Mucosa of stomach (tissue), 1 donor: Measurements from ENCODE around the gene PSAT1.

ENCODE experiments used
- H3K27me3 ChIP-seq: one replicate; pipeline ENCODE4 v1.7.0; 2013; ENCODE audit warnings: mild to moderate bottlenecking, low read length; ENCODE audit not compliant: control insufficient read depth, insufficient read depth
- H3K36me3 ChIP-seq: one replicate; pipeline ENCODE4 v1.7.0; 2013; ENCODE audit warnings: low read length; ENCODE audit not compliant: control insufficient read depth, insufficient read depth
- H3K4me1 ChIP-seq: one replicate; pipeline ENCODE4 v1.7.0; 2013; ENCODE audit warnings: mild to moderate bottlenecking, low read length; ENCODE audit not compliant: control insufficient read depth, insufficient read depth
- H3K4me3 ChIP-seq: one replicate; pipeline ENCODE4 v1.7.0; 2013; ENCODE audit warnings: low read length
- H3K9ac ChIP-seq: one replicate; pipeline ENCODE4 v1.7.0; 2013; ENCODE audit warnings: mild to moderate bottlenecking, low read length, moderate library complexity
- H3K9me3 ChIP-seq: one replicate; pipeline ENCODE4 v1.7.0; 2013; ENCODE audit warnings: mild to moderate bottlenecking, low read length, moderate library complexity; ENCODE audit not compliant: control insufficient read depth
- donor health status: Pancreatic carcinoma.

Gene PSAT1

DNA sequence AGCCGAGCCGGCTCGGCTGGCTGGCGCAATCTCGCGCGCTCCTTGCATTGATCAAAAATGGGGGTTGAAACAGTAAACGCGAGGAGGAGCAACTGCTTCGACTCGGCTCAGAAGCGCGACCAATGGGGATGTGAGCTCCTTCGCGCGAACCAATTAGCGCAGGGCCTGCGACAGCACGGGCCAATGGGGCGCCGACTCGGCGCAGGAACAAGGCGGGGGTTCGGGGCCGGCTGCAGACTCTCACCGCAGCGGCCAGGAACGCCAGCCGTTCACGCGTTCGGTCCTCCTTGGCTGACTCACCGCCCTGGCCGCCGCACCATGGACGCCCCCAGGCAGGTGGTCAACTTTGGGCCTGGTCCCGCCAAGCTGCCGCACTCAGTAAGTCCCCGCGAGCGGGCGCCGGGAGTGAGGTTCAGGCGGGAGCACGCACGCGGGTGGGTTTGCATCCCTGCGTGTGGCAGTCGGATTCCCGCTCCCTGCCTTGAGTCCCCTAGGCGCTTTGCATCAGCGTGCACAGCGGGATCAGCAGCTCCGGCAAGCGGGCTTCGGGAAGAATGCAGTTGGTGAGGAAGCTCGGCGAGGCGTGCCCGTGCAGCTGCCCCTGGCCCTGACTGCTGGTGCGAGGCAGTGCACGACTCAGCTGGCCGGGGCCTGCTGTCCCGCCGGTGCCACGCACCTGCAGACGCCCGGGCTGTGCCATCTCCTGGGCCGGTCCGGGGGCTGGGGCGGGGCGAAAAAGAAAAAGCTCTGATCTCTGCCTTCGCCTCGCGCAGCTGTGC lies at the start of gene PSAT1:
Gene PSAT1, plus strand, starts transcription at position 233 of the 779 bp plus-strand sequence. Its CDS starts 86 bp downstream, at position 319.
- H3K4me3 ChIP-seq, result peak within 1 kb of the TSS; percentile 80
- H3K36me3 ChIP-seq, result no peaks in the 10 kb centered on the region
- peaks cover 8% of the 10 kb centered on the region for H3K27me3 ChIP-seq

DNA sequence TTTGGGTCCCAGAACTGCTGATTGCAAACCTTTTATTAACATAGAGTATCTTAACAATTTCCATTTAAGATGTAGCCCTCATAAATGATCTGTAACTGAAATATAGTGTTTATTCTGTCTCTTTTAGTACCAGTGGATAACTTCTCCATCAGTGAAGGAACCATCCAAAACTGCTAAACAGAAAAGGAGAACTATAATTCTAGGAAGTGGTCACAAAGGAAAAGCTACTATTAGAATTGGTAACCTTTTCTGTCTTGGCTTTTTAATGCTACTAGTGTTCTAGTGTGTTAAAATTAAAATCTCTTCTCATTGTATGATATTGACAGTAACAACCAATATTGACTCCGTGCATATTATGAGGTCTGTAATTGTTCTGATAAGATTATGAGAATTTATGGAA lies 48.3 kb upstream of the PSAT1 start:
- Histone ChIP-seq H3K9me3 (no peaks in the 10 kb centered on the region), H3K36me3 (no peaks in the 10 kb centered on the region), H3K4me3 (no peak overlapping the region), H3K4me1 (no peaks in the 10 kb centered on the region), H3K27me3 (no peaks in the 10 kb centered on the region), H3K9ac (no peak overlapping the region)

More for the DNA sequence above, at the start of gene PSAT1:
- no peaks in the 10 kb centered on the region for H3K9me3 ChIP-seq
- H3K4me1 ChIP-seq, result peaks cover 8% of the 10 kb centered on the region
- H3K9ac ChIP-seq, result peak within 1 kb of the TSS; percentile 71

DNA sequence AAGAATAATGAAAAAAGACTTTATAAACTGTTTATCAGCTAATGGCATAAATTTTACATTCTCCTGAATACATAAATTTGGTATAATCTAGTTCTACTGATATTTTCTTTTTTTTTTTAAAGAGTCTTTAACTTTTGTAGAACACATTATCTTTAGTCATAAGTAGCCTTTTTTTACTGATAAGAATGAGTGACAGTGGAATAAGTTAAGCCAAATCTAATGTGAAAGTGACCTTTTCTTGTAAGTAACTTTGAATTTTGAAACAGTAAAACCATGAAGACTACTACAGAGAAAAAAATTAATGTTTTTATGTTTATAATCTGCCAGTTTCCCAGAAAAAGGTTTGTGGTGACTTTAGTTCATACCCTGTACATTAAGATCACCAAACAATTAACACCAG lies 47.4 kb upstream of the PSAT1 start:
- H3K4me1 ChIP-seq, result no peaks in the 10 kb centered on the region
- H3K9me3 ChIP-seq, result no peaks in the 10 kb centered on the region
- H3K4me3 ChIP-seq, result no peak overlapping the region
- no peaks in the 10 kb centered on the region for H3K27me3 ChIP-seq
- H3K36me3 ChIP-seq, result no peaks in the 10 kb centered on the region
- H3K9ac ChIP-seq, result no peak overlapping the region

- no peaks in the 10 kb centered on the region for H3K36me3 ChIP-seq
- H3K4me3 ChIP-seq, result no peak overlapping the region
Observed at GRCh38 chr9:78252616-78253015, 44.3 kb upstream of the PSAT1 start.

GRCh38 chr9:78253285-78253684 lies 43.6 kb upstream of the PSAT1 start:
- no peaks in the 10 kb centered on the region for H3K36me3 ChIP-seq
- no peaks in the 10 kb centered on the region for H3K9me3 ChIP-seq

More at GRCh38 chr9:78252616-78253015, 44.3 kb upstream of the PSAT1 start:
- H3K27me3 ChIP-seq, result no peaks in the 10 kb centered on the region
- no peak overlapping the region for H3K9ac ChIP-seq
- no peaks in the 10 kb centered on the region for H3K4me1 ChIP-seq
- H3K9me3 ChIP-seq, result no peaks in the 10 kb centered on the region

GRCh38 chr9:78261403-78262001 lies 35.4 kb upstream of the PSAT1 start:
- Histone ChIP-seq H3K9ac (no peak overlapping the region), H3K27me3 (no peaks in the 10 kb centered on the region), H3K4me1 (no peaks in the 10 kb centered on the region), H3K9me3 (no peaks in the 10 kb centered on the region), H3K4me3 (no peak overlapping the region), H3K36me3 (no peaks in the 10 kb centered on the region)

More at GRCh38 chr9:78253285-78253684, 43.6 kb upstream of the PSAT1 start:
- Histone ChIP-seq H3K9ac (no peak overlapping the region), H3K27me3 (no peaks in the 10 kb centered on the region), H3K4me1 (no peaks in the 10 kb centered on the region), H3K4me3 (no peak overlapping the region)

- no peak overlapping the region for H3K9ac ChIP-seq
- no peaks in the 10 kb centered on the region for H3K27me3 ChIP-seq
- no peaks in the 10 kb centered on the region for H3K4me1 ChIP-seq
- no peaks in the 10 kb centered on the region for H3K36me3 ChIP-seq
- H3K9me3 ChIP-seq, result no peaks in the 10 kb centered on the region
- no peak overlapping the region for H3K4me3 ChIP-seq
Observed at GRCh38 chr9:78262655-78263054, 34.3 kb upstream of the PSAT1 start.

- H3K36me3 ChIP-seq, result no peaks in the 10 kb centered on the region
- no peak overlapping the region for H3K9ac ChIP-seq
- H3K27me3 ChIP-seq, result no peaks in the 10 kb centered on the region
Observed at GRCh38 chr9:78267889-78268288, 29.0 kb upstream of the PSAT1 start.

DNA sequence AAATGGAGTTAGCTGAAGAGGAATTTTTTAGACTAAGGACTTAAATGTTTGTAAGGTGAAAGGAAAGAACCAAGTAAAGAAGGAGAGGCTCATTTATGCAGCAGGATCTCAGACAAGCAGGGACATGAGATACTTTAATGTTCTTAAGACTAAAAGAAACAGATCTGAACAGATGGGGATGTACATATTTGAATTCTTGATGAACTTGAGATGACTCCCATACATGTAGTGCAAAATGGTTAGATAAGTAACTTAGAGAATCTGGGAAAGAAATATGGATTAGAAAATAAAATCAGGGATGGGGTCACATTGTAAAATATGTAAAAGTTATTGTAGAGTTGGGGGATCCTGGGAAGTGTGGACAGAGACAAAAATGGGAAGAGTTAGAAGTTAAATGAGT lies 27.1 kb upstream of the PSAT1 start:
- no peaks in the 10 kb centered on the region for H3K36me3 ChIP-seq

More at GRCh38 chr9:78267889-78268288, 29.0 kb upstream of the PSAT1 start:
- no peak overlapping the region for H3K4me3 ChIP-seq
- H3K4me1 ChIP-seq, result no peaks in the 10 kb centered on the region
- H3K9me3 ChIP-seq, result no peaks in the 10 kb centered on the region

DNA sequence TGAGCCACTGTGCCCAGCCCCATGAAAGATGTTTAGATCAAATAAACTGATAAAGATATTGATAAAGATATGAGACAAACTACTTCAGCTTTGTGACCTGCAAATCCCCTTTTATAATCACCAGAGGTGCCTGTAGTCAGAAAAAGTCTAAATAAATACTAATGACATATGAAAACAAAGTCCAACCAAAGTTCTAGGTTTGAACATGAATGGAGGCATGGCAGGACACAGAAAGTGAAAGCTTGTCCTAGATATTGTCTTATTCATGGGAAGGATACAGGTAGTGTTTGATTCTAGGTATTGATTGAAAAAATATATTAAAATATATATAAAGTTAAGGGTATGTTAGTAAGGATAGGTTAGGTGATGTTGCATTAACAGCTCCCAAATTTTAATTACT lies 24.6 kb upstream of the PSAT1 start:
- Histone ChIP-seq H3K36me3 (no peaks in the 10 kb centered on the region), H3K4me1 (no peaks in the 10 kb centered on the region), H3K27me3 (no peaks in the 10 kb centered on the region), H3K9me3 (no peaks in the 10 kb centered on the region), H3K9ac (no peak overlapping the region), H3K4me3 (no peak overlapping the region)

More for the DNA sequence above, 27.1 kb upstream of the PSAT1 start:
- H3K27me3 ChIP-seq, result no peaks in the 10 kb centered on the region
- no peaks in the 10 kb centered on the region for H3K4me1 ChIP-seq
- H3K4me3 ChIP-seq, result no peak overlapping the region
- no peak overlapping the region for H3K9ac ChIP-seq
- no peaks in the 10 kb centered on the region for H3K9me3 ChIP-seq

DNA sequence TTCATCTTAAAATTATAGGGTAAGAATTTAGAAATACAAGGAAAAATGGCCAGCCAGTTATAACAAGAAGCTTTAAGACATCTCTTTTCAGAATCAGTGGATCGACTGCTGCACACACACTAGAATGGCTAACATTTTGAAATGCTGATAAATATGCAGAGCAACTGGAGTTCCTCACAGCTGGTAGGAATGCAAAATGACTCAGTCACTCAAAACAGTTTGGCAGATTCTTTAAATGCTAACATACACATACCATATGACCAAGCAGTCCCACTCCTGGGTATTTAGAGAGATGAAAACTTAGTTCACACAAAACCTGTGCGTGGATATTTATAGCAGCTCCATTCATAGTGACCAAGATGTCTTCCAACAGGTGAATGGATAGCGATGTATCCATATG lies 23.2 kb upstream of the PSAT1 start:
- no peaks in the 10 kb centered on the region for H3K27me3 ChIP-seq
- no peak overlapping the region for H3K9ac ChIP-seq
- H3K36me3 ChIP-seq, result no peaks in the 10 kb centered on the region
- H3K4me1 ChIP-seq, result no peaks in the 10 kb centered on the region
- H3K4me3 ChIP-seq, result no peak overlapping the region
- no peaks in the 10 kb centered on the region for H3K9me3 ChIP-seq

DNA sequence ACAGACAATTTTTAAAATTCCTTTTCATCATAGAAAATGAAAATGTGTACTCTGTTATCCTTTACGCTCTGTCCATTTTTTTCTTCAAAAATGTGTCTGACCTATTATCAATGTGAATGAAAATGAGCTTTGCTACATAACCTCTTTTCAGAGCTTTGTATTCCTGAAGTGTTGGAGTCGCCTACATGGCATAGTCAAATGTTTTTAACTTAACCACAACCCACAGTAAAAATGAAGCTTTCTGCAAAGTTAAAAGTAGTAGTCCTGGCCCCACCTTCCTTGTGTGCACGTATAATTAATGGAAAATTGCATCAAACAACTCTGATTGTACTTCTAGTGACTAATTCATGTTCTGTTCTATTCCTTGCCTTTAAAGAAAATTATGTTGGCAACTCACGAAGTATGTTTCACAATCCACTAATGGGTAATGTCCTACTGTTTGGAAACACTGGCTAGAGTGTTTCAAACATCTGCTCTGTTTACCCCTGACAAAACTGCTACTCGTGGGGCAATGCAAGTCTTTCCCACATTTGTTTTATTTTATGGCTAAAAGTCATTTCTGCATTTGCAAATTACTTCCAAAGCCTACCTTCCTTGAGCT lies 18.6 kb upstream of the PSAT1 start:
- no peak overlapping the region for H3K4me3 ChIP-seq

More for the DNA sequence above, 18.6 kb upstream of the PSAT1 start:
- no peaks in the 10 kb centered on the region for H3K27me3 ChIP-seq
- H3K36me3 ChIP-seq, result no peaks in the 10 kb centered on the region
- H3K9me3 ChIP-seq, result no peaks in the 10 kb centered on the region
- H3K9ac ChIP-seq, result no peak overlapping the region
- H3K4me1 ChIP-seq, result no peaks in the 10 kb centered on the region
